Muscle of leg (tissue), 11 donors: ENCODE results near the gene ING2. TPM values are rescaled to one million over a fixed set of nuclear protein-coding genes. Genes with fewer than 3 reads are reported as not detected.
"Not testable (repeated sequence)": the region's sequence is repeated elsewhere in the genome, so short reads cannot be mapped to it uniquely, and the experiment has no call there.

ENCODE experiments used
- DNase-seq: peaks from one replicate; pipeline ENCODE4 v3.0.0; 2013
- H3K27ac ChIP-seq: one replicate; pipeline ENCODE4 v1.5.1; 2013; ENCODE audit warnings: mild to moderate bottlenecking, low read length, control low read depth
- H3K27me3 ChIP-seq: one replicate; pipeline ENCODE4 v1.6.1; 2013; ENCODE audit warnings: low read length; ENCODE audit not compliant: control insufficient read depth, insufficient read depth
- H3K36me3 ChIP-seq: one replicate; pipeline ENCODE4 v1.6.1; 2013; ENCODE audit warnings: low read length; ENCODE audit not compliant: control insufficient read depth, insufficient read depth
- H3K4me1 ChIP-seq: one replicate; pipeline ENCODE4 v1.6.1; 2013; ENCODE audit warnings: low read length; ENCODE audit not compliant: control insufficient read depth, insufficient read depth
- H3K4me3 ChIP-seq: one replicate; pipeline ENCODE4 v1.5.1; 2013; ENCODE audit warnings: low read length, control low read depth
- H3K9me3 ChIP-seq: replicated peaks from 2 replicates; pipeline ENCODE4 v1.6.1; 2013; ENCODE audit warnings: low read depth, low read length; ENCODE audit not compliant: control insufficient read depth
- WGBS: methylation state at CpG from one replicate; pipeline ENCODE4 v1.1.5; 2013; ENCODE audit warnings: missing lambda C conversion rate; ENCODE audit not compliant: insufficient coverage; 5-methylcytosine and 5-hydroxymethylcytosine counted together
- polyA plus RNA-seq, 8 donors: library from polyadenylated mRNA; unstranded; fragments of 120-200 nt; gene quantifications; one replicate each; pipeline versions ENCODE4 v1.2.1 to v1.2.3, GENCODE V29; 2013; ENCODE audit warnings: inconsistent platforms in 1 of 8, low replicate concordance in 1 of 8; ENCODE audit not compliant: insufficient read length in 8 of 8, insufficient read depth in 1 of 8
- total RNA-seq: library from RNA; stranded (reverse); fragments of 120-200 nt; gene quantifications from one replicate; pipeline ENCODE4 v1.2.4, GENCODE V29; 2013

Gene ING2
- total and polyA plus RNA-seq, 9 donors, result 11.5 to 18.2 (median 16.3) TPM

DNA sequence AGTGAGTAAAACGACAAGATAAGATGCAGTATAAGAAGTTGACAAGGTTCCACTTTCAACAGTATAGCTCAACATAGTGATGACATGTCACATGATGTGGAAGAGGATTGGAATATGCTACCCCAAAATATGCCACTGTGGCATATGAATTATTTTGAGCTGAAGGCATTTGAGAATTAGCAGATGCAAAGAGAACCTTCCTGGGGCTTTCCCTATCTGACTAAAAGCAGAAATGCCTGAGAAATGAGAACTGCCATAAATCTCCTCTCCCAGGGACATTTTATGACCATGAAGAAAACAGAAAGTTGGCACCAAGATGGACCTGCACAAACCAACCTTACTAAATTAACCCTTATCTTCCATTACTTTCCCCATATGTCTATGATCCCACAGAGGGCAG lies 35.6 kb upstream of the ING2 start:
- Histone ChIP-seq H3K36me3 (no peaks in the 10 kb centered on the region), H3K27ac (no peak overlapping the region), H3K9me3 (peaks cover 2% of the 10 kb centered on the region), H3K4me1 (no peaks in the 10 kb centered on the region), H3K27me3 (no peaks in the 10 kb centered on the region), H3K4me3 (no peak overlapping the region)
- WGBS, result no CpG with 5 or more reads among the region's 1 CpG
- no peak for DNase-seq

DNA sequence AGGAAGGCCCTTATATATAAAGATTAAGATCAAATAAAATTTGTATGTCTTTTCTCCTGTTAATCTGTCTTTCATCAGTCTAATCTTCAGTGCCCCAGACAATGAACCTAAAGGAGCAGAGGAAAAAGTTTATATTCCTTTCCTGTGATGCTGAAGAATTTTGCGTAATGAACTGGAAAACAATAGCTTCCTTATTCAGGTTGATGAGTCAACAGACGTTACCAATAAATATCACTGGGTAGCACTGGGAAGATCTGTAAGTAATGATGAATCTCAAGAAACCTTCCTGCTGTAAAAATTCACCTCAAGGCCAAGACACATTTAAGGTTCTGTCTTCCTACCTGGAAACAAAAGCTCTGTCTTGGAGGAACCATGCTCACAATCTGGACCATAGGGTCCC lies 34.9 kb upstream of the ING2 start:
- no peak overlapping the region for H3K4me3 ChIP-seq
- WGBS, result no CpG with 5 or more reads among the region's 2 CpGs
- H3K27me3 ChIP-seq, result no peaks in the 10 kb centered on the region
- H3K27ac ChIP-seq, result no peak overlapping the region
- DNase-seq, result no peak
- no peaks in the 10 kb centered on the region for H3K4me1 ChIP-seq
- H3K9me3 ChIP-seq, result no peaks in the 10 kb centered on the region
- H3K36me3 ChIP-seq, result no peaks in the 10 kb centered on the region

DNA sequence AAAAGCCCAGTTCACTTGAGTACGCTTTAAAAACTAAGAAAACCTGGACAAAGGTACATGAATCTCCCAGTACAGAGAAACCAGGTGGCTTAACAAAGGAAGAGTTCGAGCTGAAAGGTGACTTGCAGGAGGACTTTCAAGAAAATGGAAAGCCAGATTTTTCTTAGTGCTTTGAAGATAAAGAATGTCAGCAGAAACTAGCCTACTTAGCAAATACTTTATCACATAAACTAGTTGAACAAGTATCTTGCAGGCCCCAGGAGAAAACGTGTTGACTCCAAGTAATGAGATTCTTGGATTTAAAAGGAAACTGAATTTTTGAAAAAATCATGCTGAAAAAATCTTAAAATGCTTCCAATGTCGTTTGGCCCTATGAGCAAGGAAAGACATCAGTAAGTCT lies 34.0 kb upstream of the ING2 start:
- DNase-seq, result no peak
- no peaks in the 10 kb centered on the region for H3K27me3 ChIP-seq
- H3K4me3 ChIP-seq, result no peak overlapping the region
- no peaks in the 10 kb centered on the region for H3K9me3 ChIP-seq
- no peak overlapping the region for H3K27ac ChIP-seq
- no peaks in the 10 kb centered on the region for H3K4me1 ChIP-seq
- H3K36me3 ChIP-seq, result no peaks in the 10 kb centered on the region
- no CpG with 5 or more reads among the region's 4 CpGs for WGBS

DNA sequence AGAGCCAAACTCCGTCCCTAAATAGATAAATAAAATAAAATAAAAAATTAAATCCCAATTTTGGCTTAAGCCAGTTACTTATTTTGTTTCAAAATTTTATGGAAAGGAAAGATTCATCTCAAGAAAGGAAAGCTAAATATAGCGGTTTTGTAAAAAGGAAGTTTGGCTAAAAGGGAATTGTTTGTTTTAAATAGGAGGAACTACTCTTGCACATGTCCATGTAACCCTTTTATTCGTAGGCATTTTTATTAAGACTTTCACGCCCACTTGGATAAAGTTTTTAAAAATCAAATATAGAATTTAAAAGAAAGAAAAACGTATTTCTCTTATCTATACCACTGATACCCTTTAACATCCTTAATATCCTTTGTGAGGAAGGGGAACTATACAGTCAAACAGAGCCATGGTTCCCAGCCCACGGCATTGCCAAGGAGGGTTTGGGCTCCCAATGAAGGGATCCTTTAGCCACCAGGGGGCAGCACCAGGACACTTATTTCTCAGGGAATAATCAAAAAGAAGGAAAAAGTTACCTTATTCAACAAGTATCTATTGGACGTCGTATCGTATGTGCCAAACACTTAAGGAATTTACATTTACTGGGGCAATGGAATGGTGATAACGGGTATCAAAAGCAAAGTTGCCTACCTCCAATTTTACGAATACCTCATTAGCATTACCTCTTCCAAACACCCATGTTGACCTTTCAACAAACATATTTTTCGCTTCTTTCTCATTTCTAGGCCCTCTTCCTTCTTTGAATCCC lies 32.7 kb upstream of the ING2 start:
- no peaks in the 10 kb centered on the region for H3K27me3 ChIP-seq
- no peaks in the 10 kb centered on the region for H3K36me3 ChIP-seq
- H3K4me3 ChIP-seq, result no peak overlapping the region
- no peaks in the 10 kb centered on the region for H3K4me1 ChIP-seq
- DNase-seq, result peak; percentile 89
- WGBS, result no CpG with 5 or more reads among the region's 12 CpGs
- no peak overlapping the region for H3K27ac ChIP-seq
- H3K9me3 ChIP-seq, result no peaks in the 10 kb centered on the region

DNA sequence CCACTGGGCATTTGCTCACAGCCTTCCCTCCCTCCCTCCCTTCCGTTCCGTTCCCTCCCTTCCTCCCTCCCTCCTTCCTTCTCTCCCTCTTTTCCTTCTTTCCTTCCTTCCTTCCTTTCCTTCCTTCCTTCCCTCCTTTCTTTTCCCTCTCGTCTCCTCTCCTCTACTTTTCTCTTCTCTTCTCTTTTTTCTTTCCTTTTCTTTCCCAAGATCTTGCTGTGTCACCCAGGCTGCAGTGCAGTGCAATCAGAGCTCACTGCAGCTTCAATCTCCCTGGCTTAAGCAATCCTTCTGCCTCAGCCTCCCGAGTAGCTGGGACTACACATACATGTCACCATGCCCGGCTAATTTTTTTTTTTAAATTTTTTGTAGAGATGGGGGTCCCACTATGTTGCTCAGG lies 26.7 kb upstream of the ING2 start:
- no peak overlapping the region for H3K27ac ChIP-seq
- H3K36me3 ChIP-seq, result no peaks in the 10 kb centered on the region
- no peak overlapping the region for H3K4me3 ChIP-seq
- no peak for DNase-seq
- H3K4me1 ChIP-seq, result no peaks in the 10 kb centered on the region
- 18% methylated on average over 3 of the region's 5 CpGs for WGBS
- H3K27me3 ChIP-seq, result no peaks in the 10 kb centered on the region
- no peaks in the 10 kb centered on the region for H3K9me3 ChIP-seq

DNA sequence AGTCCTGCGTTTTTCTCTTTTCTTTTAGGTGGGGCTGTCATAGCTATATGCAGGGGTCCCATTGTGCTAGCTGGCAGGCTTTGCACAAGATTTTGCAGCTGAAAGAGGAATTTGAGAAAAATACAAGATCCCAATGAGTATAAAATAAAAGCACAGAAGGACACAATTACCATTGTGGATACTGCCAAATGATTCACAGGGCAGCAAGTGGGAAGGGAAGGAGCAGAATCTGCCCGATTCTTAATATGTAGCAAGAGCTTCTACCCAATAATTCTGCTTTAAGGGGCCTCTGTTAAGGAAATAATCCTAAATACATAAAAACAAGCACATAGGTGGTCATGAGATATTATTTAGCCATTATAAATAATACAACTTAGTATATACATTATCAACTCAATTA lies 25.9 kb upstream of the ING2 start:
- Histone ChIP-seq H3K9me3 (no peaks in the 10 kb centered on the region), H3K4me1 (no peaks in the 10 kb centered on the region), H3K27me3 (no peaks in the 10 kb centered on the region), H3K36me3 (no peaks in the 10 kb centered on the region), H3K4me3 (no peak overlapping the region), H3K27ac (no peak overlapping the region)
- DNase-seq, result no peak
- no CpG with 5 or more reads among the region's 2 CpGs for WGBS

DNA sequence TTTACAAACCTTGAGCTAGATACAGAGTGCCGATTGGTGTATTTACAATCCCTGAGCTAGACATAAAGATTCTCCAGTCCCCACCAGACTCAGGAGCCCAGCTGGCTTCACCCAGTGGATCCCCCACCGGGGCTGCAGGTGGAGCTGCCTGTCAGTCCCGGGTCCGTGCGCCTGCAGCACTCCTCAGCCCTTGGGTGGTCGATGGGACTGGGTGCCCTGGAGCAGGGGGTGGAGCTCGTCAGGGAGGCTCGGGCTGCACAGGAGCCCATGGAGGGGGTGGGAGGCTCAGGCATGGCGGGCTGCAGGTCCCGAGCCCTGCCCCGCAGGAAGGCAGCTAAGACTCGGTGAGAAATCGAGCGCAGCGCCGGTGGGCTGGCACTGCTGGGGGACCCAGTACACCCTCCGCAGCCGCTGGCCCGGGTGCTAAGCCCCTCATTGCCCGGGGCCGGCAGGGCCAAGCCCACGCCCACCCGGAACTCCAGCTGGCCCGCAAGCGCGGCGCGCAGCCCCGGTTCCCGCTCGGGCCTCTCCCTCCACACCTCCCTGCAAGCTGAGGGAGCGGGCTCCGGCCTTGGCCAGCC lies 22.3 kb upstream of the ING2 start:
- 83% methylated on average over 10 of the region's 33 CpGs for WGBS
- H3K27me3 ChIP-seq, H3K27ac ChIP-seq, H3K4me1 ChIP-seq, DNase-seq, H3K9me3 ChIP-seq, H3K4me3 ChIP-seq, H3K36me3 ChIP-seq: not testable (repeated sequence)

DNA sequence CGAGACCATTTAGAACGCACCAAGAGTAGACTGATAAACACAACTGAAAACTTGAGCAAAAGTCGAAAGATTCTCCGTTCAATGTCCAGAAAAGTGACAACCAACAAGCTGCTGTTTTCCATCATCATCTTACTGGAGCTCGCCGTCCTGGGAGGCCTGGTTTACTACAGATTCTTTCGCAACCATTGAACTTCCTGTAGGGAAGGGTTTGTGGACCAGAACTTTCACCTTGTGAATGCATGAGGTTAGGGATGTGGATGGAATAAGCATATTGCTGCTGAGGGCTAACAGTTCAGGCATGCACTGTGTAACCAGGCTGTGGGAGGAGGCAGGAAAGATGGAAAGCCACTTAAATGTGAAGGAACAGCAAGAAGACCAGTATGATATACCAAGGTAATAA lies 20.9 kb upstream of the ING2 start:
- H3K27ac ChIP-seq, result no peak overlapping the region
- no peaks in the 10 kb centered on the region for H3K27me3 ChIP-seq
- no peaks in the 10 kb centered on the region for H3K4me1 ChIP-seq
- 98% methylated on average over 4 of the region's 7 CpGs for WGBS
- H3K4me3 ChIP-seq, result no peak overlapping the region
- DNase-seq, result no peak
- H3K9me3 ChIP-seq, result no peaks in the 10 kb centered on the region
- H3K36me3 ChIP-seq, result no peaks in the 10 kb centered on the region

DNA sequence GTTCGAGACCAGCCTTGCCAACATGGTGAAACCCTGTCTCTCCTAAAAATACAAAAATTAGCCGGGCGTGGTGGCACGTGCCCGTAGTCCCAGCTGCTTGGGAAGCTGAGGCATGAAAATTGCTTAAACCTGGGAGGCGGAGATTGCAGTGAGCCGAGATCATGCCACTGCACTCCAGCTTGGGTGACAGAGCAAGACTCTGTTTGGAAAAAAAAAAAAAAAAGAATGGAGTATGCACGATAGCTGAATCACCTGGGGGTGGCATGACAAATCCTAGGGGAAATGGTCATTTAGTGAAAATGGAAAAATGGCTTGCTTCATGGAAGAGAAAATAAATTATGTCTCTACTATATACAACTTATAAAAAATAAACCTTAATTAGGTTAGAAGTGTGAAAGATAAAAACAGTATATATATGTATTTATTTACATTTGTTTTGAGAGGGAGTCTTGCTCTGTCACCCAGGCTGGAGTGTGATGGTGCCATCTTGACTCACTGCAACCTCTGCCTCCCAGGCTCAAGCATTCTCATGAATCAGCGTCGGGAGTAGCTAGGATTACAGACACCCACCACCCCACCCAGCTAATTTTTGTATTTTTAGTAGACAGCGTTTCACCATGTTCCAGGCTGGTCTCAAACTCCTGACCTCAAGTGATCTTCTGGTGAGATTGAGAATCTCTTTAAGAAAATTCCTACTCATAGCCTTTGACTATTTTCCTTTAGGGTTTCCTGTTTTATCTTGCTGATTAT lies 19.3 kb upstream of the ING2 start:
- 89% methylated on average over 6 of the region's 11 CpGs for WGBS
- no peaks in the 10 kb centered on the region for H3K36me3 ChIP-seq
- no peaks in the 10 kb centered on the region for H3K4me1 ChIP-seq
- H3K27me3 ChIP-seq, result no peaks in the 10 kb centered on the region
- no peak overlapping the region for H3K4me3 ChIP-seq
- no peak for DNase-seq
- H3K9me3 ChIP-seq, result no peaks in the 10 kb centered on the region
- no peak overlapping the region for H3K27ac ChIP-seq

DNA sequence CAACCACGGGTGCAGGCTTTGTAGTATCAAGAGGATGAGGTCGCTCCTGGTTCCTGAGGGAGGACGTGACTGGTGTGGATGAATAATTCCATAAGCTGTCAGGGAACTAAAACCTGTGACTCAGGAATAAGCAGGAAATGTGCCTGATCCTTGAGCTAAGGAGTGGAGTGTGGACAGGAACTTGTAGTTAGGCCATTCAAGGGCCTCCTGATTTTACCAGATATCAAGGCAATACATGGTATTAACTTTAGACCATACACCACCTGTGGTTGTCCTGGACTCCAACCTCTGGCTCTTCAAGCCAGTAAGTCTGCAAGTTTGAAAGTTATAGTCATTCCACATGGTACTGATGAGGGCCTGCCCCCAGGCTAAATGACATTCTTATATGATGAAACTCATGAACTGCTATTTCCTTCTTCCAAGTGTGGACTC lies 12.1 kb upstream of the ING2 start:
- Histone ChIP-seq H3K36me3 (peaks cover 10% of the 10 kb centered on the region), H3K4me3 (no peak overlapping the region), H3K27ac (no peak overlapping the region), H3K9me3 (no peaks in the 10 kb centered on the region), H3K27me3 (no peaks in the 10 kb centered on the region), H3K4me1 (no peaks in the 10 kb centered on the region)
- no peak for DNase-seq
- WGBS, result 97% methylated on average over 3 of the region's 3 CpGs
